Adipocyte (in vitro differentiated cells): ENCODE data around the gene DNLZ.

Source experiments
- DNase-seq: peaks from one replicate; pipeline ENCODE4 v3.0.0-alpha.2; 2015; ENCODE audit warnings: low read depth
- H3K27me3 ChIP-seq: replicated peaks from 2 replicates; pipeline ENCODE4 v1.7.0; 2013; ENCODE audit warnings: mild to moderate bottlenecking, low read length, moderate library complexity; ENCODE audit not compliant: control insufficient read depth, insufficient read depth
- H3K36me3 ChIP-seq: 2 replicates; pipeline ENCODE4 v1.7.0; 2013; ENCODE audit warnings: low read length, mild to moderate bottlenecking, moderate library complexity; ENCODE audit not compliant: control insufficient read depth, insufficient read depth, severe bottlenecking
- H3K4me1 ChIP-seq: 2 replicates; pipeline ENCODE4 v1.7.0; 2013; ENCODE audit warnings: mild to moderate bottlenecking, low read length, moderate library complexity; ENCODE audit not compliant: control insufficient read depth, insufficient read depth
- H3K4me3 ChIP-seq: 2 replicates; pipeline ENCODE4 v1.7.0; 2013; ENCODE audit warnings: mild to moderate bottlenecking, low read length, moderate library complexity
- H3K9ac ChIP-seq: 2 replicates; pipeline ENCODE4 v1.7.0; 2013; ENCODE audit warnings: mild to moderate bottlenecking, low read length, moderate library complexity
- H3K9me3 ChIP-seq: 2 replicates; pipeline ENCODE4 v1.7.0; 2013; ENCODE audit warnings: mild to moderate bottlenecking, low read length, moderate library complexity; ENCODE audit not compliant: control insufficient read depth

Gene DNLZ

DNA sequence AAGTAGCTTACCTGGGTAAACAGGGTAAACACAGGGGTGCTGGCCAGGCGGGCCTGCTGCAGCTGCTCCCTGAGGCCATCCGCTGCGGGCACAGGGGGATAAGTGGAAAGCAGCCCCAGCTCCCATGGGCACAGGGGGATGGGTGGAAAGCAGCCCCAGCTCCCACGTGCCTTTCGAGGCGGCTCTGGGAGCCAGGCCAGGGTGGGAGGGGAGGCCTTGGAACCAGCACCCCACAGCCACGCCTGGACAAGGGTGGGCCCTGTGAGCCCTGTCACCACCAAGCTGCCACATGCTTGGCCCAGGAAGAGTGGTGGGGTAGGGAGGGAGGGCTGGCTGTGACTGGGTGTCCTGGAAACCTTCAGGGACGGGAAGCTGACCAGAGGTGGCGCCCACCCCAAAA lies 17.8 kb upstream of the DNLZ start:
- Histone ChIP-seq H3K9ac (no peak overlapping the region), H3K27me3 (no peaks in the 10 kb centered on the region), H3K4me3 (no peak overlapping the region), H3K4me1 (no peaks in the 10 kb centered on the region), H3K9me3 (no peaks in the 10 kb centered on the region), H3K36me3 (peaks cover 66% of the 10 kb centered on the region)
- no peak for DNase-seq

DNA sequence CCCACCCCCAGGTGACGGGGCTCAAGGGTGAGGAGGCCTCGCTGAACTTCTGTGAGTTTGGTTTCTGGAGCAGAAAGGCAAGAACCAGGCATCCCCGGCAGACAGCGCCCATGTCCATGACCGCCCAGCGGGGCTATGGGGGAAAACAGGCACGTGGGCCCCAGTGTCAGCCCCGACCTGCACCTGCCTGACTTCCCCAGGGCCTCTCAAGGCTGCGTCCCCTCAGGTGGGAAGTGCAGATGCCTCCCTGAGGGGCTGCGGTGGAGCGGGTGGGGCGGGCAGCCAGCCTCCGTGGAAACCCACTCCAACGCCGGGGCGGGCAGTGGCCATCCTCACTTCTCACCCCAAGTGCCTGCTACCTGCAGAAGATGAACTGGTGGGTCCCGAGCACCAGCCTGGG lies 16.8 kb upstream of the DNLZ start:
- H3K9me3 ChIP-seq, result no peaks in the 10 kb centered on the region
- no peak for DNase-seq
- H3K27me3 ChIP-seq, result no peaks in the 10 kb centered on the region
- no peaks in the 10 kb centered on the region for H3K4me1 ChIP-seq
- H3K4me3 ChIP-seq, result no peak overlapping the region
- H3K36me3 ChIP-seq, result peaks cover 70% of the 10 kb centered on the region
- H3K9ac ChIP-seq, result no peak overlapping the region

DNA sequence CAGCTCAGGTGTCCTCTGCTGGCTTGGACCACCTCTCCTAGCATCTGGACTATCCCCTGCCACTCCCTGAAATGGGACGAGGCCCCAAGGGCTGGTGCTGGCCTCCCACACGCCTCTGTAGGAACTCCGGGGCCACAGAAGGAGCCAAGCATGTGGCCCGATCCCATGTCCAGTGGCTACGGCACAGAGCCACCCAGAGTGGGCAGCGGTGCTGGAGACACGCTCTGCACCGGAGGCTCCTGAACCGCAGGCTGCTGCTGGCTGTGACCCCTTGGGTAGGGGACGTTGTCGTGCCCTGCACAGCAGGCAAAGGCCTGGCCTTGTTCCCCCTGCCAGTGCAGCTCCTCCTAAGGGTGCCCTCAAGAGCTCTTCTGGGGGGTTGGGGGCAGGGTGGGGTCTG lies 16.3 kb upstream of the DNLZ start:
- Histone ChIP-seq H3K36me3 (peaks cover 69% of the 10 kb centered on the region), H3K4me1 (no peaks in the 10 kb centered on the region), H3K4me3 (no peak overlapping the region), H3K9me3 (no peaks in the 10 kb centered on the region), H3K9ac (no peak overlapping the region), H3K27me3 (no peaks in the 10 kb centered on the region)
- no peak for DNase-seq

DNA sequence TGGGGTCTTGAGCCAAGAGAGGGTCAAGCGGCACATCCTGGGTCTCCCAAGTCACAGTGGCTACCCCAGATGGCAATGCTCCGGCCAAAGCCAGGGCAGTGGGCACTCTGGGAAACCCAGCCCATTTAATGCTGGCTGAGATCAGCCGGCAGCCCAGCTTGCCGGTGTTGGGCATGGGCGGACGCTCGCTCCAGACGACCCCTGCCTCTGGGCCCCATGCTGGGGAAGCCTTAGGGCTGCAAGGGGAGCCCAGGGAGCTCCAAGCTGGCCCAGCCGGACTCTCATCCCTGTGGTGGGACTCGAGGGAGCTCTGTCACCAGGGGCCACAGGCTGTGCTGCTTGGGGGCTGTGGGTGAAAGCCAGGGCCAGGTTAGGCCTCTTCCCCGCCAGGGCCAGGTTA lies 15.9 kb upstream of the DNLZ start:
- Histone ChIP-seq H3K9ac (no peak overlapping the region), H3K4me1 (no peaks in the 10 kb centered on the region), H3K36me3 (peaks cover 64% of the 10 kb centered on the region), H3K9me3 (no peaks in the 10 kb centered on the region), H3K27me3 (no peaks in the 10 kb centered on the region), H3K4me3 (no peak overlapping the region)
- no peak for DNase-seq

DNA sequence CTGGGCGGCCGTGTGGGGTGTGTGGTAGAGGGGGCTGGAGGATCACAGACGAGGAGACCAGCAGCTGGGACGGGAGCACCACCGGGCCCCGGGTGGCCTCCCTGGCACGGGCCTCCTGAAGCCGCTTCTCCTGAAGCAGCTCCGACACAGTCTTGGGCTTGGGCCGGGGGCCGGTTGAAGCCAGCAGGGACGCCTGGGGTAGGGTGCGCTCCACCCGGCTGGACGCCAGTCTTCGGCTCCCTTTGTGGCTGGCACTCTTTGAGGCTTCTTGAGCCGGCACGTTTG lies 15.4 kb upstream of the DNLZ start:
- Histone ChIP-seq H3K9me3 (no peaks in the 10 kb centered on the region), H3K4me1 (peaks cover under 1% of the 10 kb centered on the region), H3K4me3 (no peak overlapping the region), H3K9ac (no peak overlapping the region), H3K27me3 (no peaks in the 10 kb centered on the region), H3K36me3 (peaks cover 60% of the 10 kb centered on the region)
- DNase-seq, result no peak

DNA sequence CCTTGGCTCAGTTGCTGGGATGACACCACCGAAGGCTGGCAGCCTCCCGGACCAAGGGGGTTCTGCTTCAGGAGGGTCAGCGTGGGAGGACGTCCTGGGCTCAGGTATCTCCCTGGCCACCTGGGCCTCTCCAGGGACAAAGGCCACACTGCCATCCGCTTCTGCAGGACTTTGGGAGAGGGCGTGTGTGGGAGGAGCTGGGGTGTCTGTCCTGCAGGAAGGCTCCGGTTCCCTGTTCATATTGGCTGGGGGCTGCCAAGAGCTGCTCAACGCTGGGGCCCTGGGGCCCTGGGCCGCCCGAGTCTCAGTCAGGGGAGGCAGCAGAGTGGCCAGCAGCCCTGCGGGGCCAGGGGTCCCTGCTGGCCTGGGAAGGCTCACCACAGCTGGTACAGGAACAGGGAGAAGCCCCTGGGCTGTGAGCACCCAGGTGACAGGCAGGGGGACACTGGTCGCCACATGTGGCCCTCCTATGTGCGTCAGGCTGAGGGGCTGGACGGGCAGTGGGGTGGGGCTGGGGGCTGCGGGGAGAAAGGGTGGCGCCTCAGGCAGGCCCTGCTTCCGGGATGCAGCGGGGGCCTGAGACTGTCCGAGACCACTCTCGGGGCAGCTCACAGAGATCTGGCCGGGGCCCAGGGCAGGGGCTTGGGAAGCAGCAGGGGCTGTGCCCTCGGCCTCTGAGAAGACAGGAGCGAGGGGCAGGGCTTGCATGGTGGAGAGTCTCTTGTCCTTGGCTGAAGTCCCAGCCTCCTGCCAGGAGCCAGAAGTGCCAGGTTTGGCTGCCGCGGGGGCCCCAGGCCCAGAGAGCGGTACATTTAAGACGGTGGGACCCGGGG lies 14.8 kb upstream of the DNLZ start:
- peaks cover 6% of the 10 kb centered on the region for H3K4me1 ChIP-seq
- no peak overlapping the region for H3K4me3 ChIP-seq
- no peak for DNase-seq
- H3K9ac ChIP-seq, result no peak overlapping the region
- no peaks in the 10 kb centered on the region for H3K27me3 ChIP-seq
- H3K9me3 ChIP-seq, result no peaks in the 10 kb centered on the region
- H3K36me3 ChIP-seq, result peaks cover 57% of the 10 kb centered on the region

DNA sequence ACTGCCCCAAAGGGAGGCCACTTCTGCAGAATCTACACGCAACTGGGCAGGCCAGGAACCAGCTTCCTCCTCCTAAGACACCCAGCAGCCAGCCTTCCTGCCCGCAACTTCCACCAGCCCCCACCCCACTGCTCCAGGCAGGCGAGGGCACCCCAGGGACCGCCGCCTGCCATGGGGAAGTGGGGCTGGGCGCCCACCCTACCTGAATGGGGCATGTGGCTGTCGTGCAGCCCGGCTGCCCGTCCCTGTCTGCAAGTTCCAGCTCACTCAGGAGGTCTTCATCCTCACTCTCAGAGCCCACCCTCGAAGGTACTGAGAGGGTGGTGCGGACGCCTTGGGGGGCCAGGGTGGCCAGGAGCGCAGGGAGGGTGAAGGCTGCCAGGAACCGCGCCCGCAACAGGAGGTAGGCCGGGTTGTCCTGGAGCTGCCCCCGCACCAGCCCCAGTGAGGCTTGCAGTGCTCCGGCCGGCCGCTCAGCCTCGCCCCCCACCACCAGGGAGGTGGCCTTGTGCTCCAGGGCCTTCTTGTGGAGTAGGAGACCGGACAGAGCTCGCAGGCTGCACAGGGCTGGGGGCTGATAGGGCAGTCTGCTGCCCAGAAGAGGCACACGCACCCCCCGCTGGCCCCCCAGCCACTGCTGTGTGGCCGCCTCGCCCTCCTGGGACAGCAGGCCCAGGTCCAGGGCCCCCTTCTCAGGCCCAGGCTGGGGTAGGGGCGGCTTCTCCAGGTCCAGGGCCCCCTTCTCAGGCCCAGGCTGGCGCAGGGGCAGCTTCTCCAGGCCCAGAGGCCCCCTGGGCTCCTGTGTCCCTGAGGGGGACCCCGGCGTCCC lies 14.0 kb upstream of the DNLZ start:
- DNase-seq, result no peak
- Histone ChIP-seq H3K9ac (no peak overlapping the region), H3K27me3 (no peaks in the 10 kb centered on the region), H3K9me3 (no peaks in the 10 kb centered on the region), H3K4me3 (no peak overlapping the region), H3K36me3 (peaks cover 49% of the 10 kb centered on the region), H3K4me1 (peaks cover 14% of the 10 kb centered on the region)

DNA sequence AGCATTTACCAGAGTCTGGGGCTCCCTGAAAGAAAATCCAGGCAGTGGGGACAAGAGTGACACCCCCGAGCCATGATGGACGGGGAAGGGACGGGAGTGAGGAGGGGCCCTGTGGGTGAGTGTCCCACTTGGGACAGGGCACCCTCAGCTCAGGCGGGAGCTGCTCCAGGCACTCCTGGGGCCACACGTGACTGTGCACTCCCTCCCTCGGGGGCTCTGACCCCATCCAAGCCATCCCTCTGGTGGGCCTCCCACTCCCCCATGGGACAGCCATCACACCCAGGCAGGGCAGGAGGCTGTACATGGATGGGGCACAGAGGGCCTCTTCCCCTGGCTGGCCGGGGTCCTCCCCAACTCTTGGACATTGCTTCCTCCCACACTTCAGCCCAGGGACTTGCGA lies 12.9 kb upstream of the DNLZ start:
- Histone ChIP-seq H3K36me3 (peaks cover 38% of the 10 kb centered on the region), H3K4me1 (peaks cover 20% of the 10 kb centered on the region), H3K4me3 (no peak overlapping the region), H3K27me3 (no peaks in the 10 kb centered on the region), H3K9me3 (no peaks in the 10 kb centered on the region), H3K9ac (no peak overlapping the region)
- DNase-seq, result no peak

DNA sequence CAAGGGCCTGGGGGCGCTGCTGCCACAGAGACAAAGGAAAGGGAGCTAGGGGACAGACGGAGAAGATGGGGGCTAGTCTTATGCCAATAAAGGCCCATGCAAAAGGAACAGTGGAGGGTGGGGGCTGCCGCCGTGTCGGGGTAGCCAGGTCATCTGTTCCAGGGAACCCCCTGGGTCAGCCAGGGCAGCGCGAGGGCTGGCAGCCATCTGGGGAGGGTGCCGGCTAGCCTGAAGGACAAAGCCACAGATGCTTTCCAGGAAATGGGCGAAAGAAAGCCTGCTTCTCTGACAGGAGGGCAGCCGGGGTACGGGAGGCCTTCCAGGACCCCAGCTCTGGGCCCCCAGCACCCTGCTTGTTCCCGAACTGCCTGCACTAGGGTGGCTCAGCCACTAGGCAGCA lies 11.6 kb upstream of the DNLZ start:
- H3K36me3 ChIP-seq, result peaks cover 28% of the 10 kb centered on the region
- no peak overlapping the region for H3K4me3 ChIP-seq
- H3K9me3 ChIP-seq, result no peaks in the 10 kb centered on the region
- no peaks in the 10 kb centered on the region for H3K27me3 ChIP-seq
- peaks cover 20% of the 10 kb centered on the region for H3K4me1 ChIP-seq
- no peak overlapping the region for H3K9ac ChIP-seq
- no peak for DNase-seq

DNA sequence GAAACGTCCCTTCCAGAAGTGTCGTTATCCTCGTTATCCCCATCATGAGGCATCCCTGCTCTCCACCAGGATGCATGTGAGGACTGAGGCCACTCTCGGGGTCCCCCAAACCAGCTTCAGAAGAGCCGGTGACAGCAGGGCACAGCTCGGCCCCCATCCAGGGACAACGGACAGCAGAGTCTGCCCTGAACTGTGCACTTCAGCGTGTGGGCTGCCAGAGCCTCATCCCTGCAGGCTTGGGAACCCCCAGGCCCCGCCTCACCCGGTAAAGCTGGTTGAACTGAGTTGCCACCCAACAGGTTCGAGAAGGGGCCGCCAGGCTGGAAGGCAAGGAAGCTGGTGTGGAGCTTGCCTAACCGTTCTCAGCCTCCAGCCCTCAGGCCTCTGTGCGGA lies 10.6 kb upstream of the DNLZ start:
- Histone ChIP-seq H3K4me1 (peaks cover 20% of the 10 kb centered on the region), H3K36me3 (peaks cover 21% of the 10 kb centered on the region), H3K4me3 (no peak overlapping the region), H3K27me3 (no peaks in the 10 kb centered on the region), H3K9ac (no peak overlapping the region), H3K9me3 (no peaks in the 10 kb centered on the region)
- no peak for DNase-seq

DNA sequence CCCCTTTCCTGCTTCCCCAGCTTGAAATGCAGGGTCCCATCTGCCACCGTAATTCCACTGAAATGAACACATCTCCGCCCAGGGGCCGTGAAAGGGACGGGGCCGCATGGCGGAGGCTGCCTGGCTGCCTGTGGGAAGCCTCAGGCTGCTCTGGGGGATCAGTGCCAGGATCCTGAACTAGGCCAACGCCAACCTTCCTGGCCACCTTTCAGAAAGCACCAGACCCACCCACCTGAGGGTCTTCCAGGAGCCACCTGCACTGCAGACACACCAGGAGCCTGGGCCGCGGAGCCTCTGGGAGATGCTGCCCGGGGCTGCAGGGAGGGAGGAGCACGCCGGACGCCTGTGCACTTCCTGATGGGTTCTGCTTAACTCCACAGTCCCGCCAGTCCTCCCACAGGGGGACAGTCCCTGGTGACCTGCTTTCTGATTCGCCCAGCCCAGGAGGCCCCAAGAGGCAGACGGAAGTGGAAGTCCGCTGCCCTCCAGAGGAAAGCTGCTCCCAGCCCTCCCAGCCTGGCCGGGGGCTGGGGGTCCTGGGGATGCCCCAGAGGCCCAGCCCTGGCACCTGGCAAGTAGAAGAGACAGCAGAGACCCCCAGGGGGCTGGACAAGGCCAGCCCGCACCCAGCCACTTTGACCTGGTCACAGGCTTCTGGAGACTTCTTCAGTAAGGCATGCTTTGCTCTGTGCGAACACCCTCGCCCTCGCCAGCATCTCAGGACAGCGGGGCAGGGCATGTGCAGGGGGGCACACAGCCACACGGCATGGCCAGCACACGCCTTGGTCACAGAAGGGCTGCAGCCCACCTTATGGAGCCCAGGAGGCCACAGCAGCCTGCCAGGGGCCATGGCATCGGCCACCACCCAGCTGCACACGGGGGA lies 10.0 kb upstream of the DNLZ start, which contains the start of gene CARD9:
TSS of gene CARD9 (minus strand) at position 370 of the 883 bp plus-strand sequence. CDS start 1,591 bp downstream, outside the sequence.
- Histone ChIP-seq H3K9ac (peak within 1 kb of the TSS; percentile 73), H3K4me1 (peaks cover 20% of the 10 kb centered on the region), H3K9me3 (no peaks in the 10 kb centered on the region), H3K27me3 (no peaks in the 10 kb centered on the region), H3K4me3 (peak within 1 kb of the TSS; percentile 39), H3K36me3 (peaks cover 19% of the 10 kb centered on the region)
- DNase-seq, result no peak
